Sigmoid colon (tissue), 4 donors: ENCODE measurements around the gene SLC25A14.

Source experiments
- EP300 ChIP-seq, 4 donors: sonication (generic); formaldehyde crosslinking; IDR thresholded peaks; one replicate each; pipeline ENCODE4 v1.6.1; 2017; ENCODE audit warnings: antibody characterized with exemption in 4 of 4
- POLR2A ChIP-seq, 2 donors: fragments of 450-650 bp; IDR thresholded peaks; one replicate each; pipeline ENCODE4 v1.6.1; 2016; ENCODE audit warnings: antibody characterized with exemption in 2 of 2, mild to moderate bottlenecking in 2 of 2, moderate library complexity in 2 of 2
- POLR2AphosphoS5 ChIP-seq, 4 donors: sonication (generic); formaldehyde crosslinking; IDR thresholded peaks; one replicate each; pipeline ENCODE4 v1.6.1; 2017; ENCODE audit warnings: antibody characterized with exemption in 4 of 4
- TF ChIP-seq, protein P1 (sequence below), 4 experiments: fragments of 450-650 bp in 3 of 4; fragments of 200-600 bp in 1 of 4; IDR thresholded peaks; one replicate each; pipeline ENCODE4 v1.5.1; 2016 to 2019; ENCODE audit warnings: antibody characterized with exemption in 4 of 4, mild to moderate bottlenecking in 3 of 4, moderate library complexity in 2 of 4

DNA sequence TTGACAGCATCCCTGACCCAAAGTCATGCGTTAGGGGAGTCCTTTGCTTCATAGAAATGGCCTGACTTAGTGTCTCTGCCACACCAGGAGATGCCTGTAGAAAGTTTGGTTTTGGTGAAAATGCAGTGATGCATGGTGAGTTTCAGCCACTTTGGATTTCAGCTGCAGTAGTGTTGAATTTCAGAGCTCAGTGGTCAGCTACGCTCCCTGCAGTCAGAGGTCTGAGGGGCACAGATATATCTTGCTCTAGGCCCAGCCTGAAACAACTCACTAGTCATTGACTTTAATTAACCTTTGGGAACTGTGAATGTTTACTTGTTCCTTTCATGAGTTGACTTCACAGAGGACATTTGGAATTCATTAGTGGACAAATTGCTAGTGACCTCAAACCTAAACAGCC, 79.5 kb downstream of the SLC25A14 start:
- TF ChIP-seq, protein P1, sequence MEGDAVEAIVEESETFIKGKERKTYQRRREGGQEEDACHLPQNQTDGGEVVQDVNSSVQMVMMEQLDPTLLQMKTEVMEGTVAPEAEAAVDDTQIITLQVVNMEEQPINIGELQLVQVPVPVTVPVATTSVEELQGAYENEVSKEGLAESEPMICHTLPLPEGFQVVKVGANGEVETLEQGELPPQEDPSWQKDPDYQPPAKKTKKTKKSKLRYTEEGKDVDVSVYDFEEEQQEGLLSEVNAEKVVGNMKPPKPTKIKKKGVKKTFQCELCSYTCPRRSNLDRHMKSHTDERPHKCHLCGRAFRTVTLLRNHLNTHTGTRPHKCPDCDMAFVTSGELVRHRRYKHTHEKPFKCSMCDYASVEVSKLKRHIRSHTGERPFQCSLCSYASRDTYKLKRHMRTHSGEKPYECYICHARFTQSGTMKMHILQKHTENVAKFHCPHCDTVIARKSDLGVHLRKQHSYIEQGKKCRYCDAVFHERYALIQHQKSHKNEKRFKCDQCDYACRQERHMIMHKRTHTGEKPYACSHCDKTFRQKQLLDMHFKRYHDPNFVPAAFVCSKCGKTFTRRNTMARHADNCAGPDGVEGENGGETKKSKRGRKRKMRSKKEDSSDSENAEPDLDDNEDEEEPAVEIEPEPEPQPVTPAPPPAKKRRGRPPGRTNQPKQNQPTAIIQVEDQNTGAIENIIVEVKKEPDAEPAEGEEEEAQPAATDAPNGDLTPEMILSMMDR (IDR thresholded peaks at IDR 0.05): no peak
- TF ChIP-seq POLR2AphosphoS5 (IDR thresholded peaks at IDR 0.05) (no peak), POLR2A (IDR thresholded peaks at IDR 0.05) (no peak), EP300 (IDR thresholded peaks at IDR 0.05) (no peak)
